ENCODE measurements around the gene MRS2.

- TF ChIP-seq CTCF (conservative IDR thresholded peaks at IDR 0.05; ENCODE audit: low read depth, low read length), result no peak
- TF ChIP-seq EZH2 (IDR thresholded peaks at IDR 0.05; ENCODE audit: low read length, unreplicated experiment), result no peak
Observed at GRCh38 chr6:24428615-24429014, 25.9 kb downstream of the MRS2 start.
